Panc1 (cell line): ENCODE measurements around the gene ERG. TPM values are rescaled to one million over a fixed set of nuclear protein-coding genes. Genes with fewer than 3 reads are reported as not detected.

ENCODE experiments used
- ATAC-seq: fragments of 200-7000 bp; cut with Tn5 transposase; 2 replicates; pipeline ENCODE4 v1.9.1; 2020; ENCODE audit warnings: mild to moderate bottlenecking, moderate library complexity
- BruUV-seq: library from RNA; stranded (reverse); fragments of 400-500 nt; replicated peaks from 2 replicates; lab custom pipeline; 2021; lab: Mats Ljungman, UMichigan
- CTCF ChIA-PET: fragments of 300-600 bp; sonication (Branson Sonifier 250); formaldehyde crosslinking; loops from one replicate; lab custom pipeline; 2022; ENCODE audit warnings: antibody characterized with exemption; lab: Charles Lee
- POLR2A ChIA-PET: fragments of 300-600 bp; sonication (Branson Sonifier 250); formaldehyde crosslinking; loops from one replicate; lab custom pipeline; 2022; ENCODE audit warnings: antibody characterized with exemption; lab: Charles Lee
- DNase-seq: peaks from one replicate; pipeline ENCODE4 v3.0.0-alpha.2; 2010; ENCODE audit warnings: low read depth, low spot score
- H3K27ac ChIP-seq: 2 replicates; pipeline ENCODE4 v1.5.1; 2011; ENCODE audit warnings: mild to moderate bottlenecking, low read length, inconsistent platforms
- H3K27me3 ChIP-seq: fragments of 200-500 bp; sonication (Bioruptor generic); 2 replicates; pipeline ENCODE4 v1.6.0; 2014; ENCODE audit warnings: low read length, inconsistent platforms; ENCODE audit not compliant: control insufficient read depth, insufficient read depth
- H3K36me3 ChIP-seq: fragments of 200-500 bp; sonication (Bioruptor generic); 2 replicates; pipeline ENCODE4 v1.5.1; 2014; ENCODE audit warnings: inconsistent platforms, mild to moderate bottlenecking, low read length, moderate library complexity; ENCODE audit not compliant: control insufficient read depth, insufficient read depth
- H3K4me1 ChIP-seq: 2 replicates; pipeline ENCODE4 v1.5.1; 2011; ENCODE audit warnings: inconsistent platforms, mild to moderate bottlenecking, low read length, moderate library complexity; ENCODE audit not compliant: control insufficient read depth, insufficient read depth
- H3K4me3 ChIP-seq, 2 experiments: 2 replicates each; pipeline ENCODE4 v1.5.1; 2011 to 2012; ENCODE audit warnings: low read depth in 2 of 2, low read length in 2 of 2, mild to moderate bottlenecking in 2 of 2, inconsistent platforms in 1 of 2, moderate library complexity in 1 of 2
- H3K9me3 ChIP-seq: fragments of 200-500 bp; sonication (Bioruptor generic); 2 replicates; pipeline ENCODE4 v1.5.1; 2014; ENCODE audit warnings: low read depth, mild to moderate bottlenecking, inconsistent platforms, low read length, moderate library complexity; ENCODE audit not compliant: control insufficient read depth, insufficient read depth
- POLR2AphosphoS5 ChIP-seq: IDR thresholded peaks from 2 replicates; pipeline ENCODE4 v1.6.1; 2012; ENCODE audit warnings: mild to moderate bottlenecking, low read depth, low read length, moderate library complexity
- SIN3A ChIP-seq: IDR thresholded peaks from 2 replicates; pipeline ENCODE4 v1.6.1; 2012; ENCODE audit warnings: low read depth, mild to moderate bottlenecking, low read length, moderate library complexity, borderline replicate concordance; ENCODE audit not compliant: insufficient read depth
- TCF7L2 ChIP-seq: IDR thresholded peaks from 2 replicates; pipeline ENCODE4 v1.6.1; 2011; ENCODE audit warnings: mild to moderate bottlenecking, low read depth, low read length, inconsistent platforms
- in situ Hi-C: cut with HindIII; loops from 2 replicates; pipeline ENCODE4 v1.10.0; 2016; ENCODE audit warnings: low sequenced_read_pairs, low pct_unique_long_range_greater_than_20kb
- intact Hi-C: fragments of 100-400 bp; cut with micrococcal nuclease; formaldehyde crosslinking; loops from one replicate; pipeline ENCODE4 v1.10.0; 2022; ENCODE audit not compliant: unreplicated experiment
- total RNA-seq: library from RNA; stranded (reverse); gene quantifications from one replicate; pipeline ENCODE4 v1.2.1, GENCODE V29; 2021; ENCODE audit not compliant: unreplicated experiment
- TF ChIP-seq, protein P1 (sequence below), 2 experiments: IDR thresholded peaks; 2 replicates each; pipeline ENCODE4 v1.6.1; 2011 to 2012; ENCODE audit warnings: low read depth in 2 of 2, control low read depth in 1 of 2, low read length in 1 of 2, mild to moderate bottlenecking in 1 of 2, moderate library complexity in 1 of 2; ENCODE audit not compliant: insufficient read depth in 1 of 2
- TF ChIP-seq, protein P2 (sequence below): fragments of 450-650 bp; IDR thresholded peaks from 2 replicates; pipeline ENCODE4 v1.5.1; 2017; ENCODE audit warnings: mild to moderate bottlenecking

ERG gene
- total RNA-seq, 1 experiment from 2014 or later: 0.49 TPM

DNA sequence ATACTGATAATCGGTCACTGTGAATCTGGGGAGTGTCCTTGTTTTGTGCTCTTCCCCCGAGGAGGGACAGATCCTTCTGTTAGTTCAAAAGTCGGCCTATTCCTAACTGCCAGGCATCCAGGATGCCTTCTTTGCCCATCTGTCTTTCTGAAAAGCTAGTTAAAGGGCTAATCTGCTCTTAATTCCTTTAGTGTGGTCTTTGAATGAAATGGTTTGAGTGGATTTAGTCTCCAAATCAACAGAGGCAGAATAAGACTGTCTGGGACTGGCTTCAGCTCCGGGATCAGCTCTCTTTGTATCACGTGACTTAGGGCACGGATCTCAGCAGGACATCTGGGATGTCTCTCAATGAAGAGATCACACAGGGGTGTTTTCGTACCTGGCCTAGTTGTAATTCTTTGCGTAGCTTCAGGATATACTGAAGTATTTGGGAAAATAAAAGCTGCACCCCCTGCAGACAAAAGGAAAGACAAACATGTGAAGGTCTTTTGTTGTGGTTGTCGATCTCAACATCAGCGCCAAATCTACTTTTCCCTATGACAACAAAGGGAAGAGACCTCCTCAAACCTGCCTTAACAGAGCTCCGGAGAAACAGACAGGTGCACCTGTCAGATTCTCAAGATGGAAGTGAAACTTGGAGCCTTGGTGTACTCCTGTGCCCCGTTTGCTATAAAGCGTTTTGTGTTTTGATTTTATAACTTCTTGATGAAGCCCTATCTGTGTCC, 97.9 kb downstream of the ERG start:
- ChIA-PET POLR2A (no interaction called here), CTCF (no interaction called here)
- no peak for TF ChIP-seq POLR2AphosphoS5
- TF ChIP-seq SIN3A: no peak
- no peak for TF ChIP-seq TCF7L2
- TF ChIP-seq, protein P1, sequence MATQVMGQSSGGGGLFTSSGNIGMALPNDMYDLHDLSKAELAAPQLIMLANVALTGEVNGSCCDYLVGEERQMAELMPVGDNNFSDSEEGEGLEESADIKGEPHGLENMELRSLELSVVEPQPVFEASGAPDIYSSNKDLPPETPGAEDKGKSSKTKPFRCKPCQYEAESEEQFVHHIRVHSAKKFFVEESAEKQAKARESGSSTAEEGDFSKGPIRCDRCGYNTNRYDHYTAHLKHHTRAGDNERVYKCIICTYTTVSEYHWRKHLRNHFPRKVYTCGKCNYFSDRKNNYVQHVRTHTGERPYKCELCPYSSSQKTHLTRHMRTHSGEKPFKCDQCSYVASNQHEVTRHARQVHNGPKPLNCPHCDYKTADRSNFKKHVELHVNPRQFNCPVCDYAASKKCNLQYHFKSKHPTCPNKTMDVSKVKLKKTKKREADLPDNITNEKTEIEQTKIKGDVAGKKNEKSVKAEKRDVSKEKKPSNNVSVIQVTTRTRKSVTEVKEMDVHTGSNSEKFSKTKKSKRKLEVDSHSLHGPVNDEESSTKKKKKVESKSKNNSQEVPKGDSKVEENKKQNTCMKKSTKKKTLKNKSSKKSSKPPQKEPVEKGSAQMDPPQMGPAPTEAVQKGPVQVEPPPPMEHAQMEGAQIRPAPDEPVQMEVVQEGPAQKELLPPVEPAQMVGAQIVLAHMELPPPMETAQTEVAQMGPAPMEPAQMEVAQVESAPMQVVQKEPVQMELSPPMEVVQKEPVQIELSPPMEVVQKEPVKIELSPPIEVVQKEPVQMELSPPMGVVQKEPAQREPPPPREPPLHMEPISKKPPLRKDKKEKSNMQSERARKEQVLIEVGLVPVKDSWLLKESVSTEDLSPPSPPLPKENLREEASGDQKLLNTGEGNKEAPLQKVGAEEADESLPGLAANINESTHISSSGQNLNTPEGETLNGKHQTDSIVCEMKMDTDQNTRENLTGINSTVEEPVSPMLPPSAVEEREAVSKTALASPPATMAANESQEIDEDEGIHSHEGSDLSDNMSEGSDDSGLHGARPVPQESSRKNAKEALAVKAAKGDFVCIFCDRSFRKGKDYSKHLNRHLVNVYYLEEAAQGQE (IDR thresholded peaks at IDR 0.05; ENCODE audit: insufficient read depth in 1 of 2, low read depth in 2 of 2, low read length in 1 of 2): no peak
- TF ChIP-seq, protein P2, sequence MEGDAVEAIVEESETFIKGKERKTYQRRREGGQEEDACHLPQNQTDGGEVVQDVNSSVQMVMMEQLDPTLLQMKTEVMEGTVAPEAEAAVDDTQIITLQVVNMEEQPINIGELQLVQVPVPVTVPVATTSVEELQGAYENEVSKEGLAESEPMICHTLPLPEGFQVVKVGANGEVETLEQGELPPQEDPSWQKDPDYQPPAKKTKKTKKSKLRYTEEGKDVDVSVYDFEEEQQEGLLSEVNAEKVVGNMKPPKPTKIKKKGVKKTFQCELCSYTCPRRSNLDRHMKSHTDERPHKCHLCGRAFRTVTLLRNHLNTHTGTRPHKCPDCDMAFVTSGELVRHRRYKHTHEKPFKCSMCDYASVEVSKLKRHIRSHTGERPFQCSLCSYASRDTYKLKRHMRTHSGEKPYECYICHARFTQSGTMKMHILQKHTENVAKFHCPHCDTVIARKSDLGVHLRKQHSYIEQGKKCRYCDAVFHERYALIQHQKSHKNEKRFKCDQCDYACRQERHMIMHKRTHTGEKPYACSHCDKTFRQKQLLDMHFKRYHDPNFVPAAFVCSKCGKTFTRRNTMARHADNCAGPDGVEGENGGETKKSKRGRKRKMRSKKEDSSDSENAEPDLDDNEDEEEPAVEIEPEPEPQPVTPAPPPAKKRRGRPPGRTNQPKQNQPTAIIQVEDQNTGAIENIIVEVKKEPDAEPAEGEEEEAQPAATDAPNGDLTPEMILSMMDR: no peak
- DNase-seq: no peak
- H3K27me3 ChIP-seq: peaks cover 2% of the 10 kb centered on the region; the same call in 1 of the 2 replicates
- BruUV-seq: no TSS peak
- H3K4me3 ChIP-seq: no peak overlapping the region
- H3K27ac ChIP-seq: no peak overlapping the region
- no peaks in the 10 kb centered on the region for H3K4me1 ChIP-seq
- in situ Hi-C loops (no loop called here), intact Hi-C loops (no loop called here)
- H3K9me3 ChIP-seq: no peaks in the 10 kb centered on the region
- H3K36me3 ChIP-seq: no peaks in the 10 kb centered on the region
- ATAC-seq: no peak

- ChIA-PET POLR2A (no interaction called here), CTCF (no interaction called here)
- peaks cover 2% of the 10 kb centered on the region; the same call in 1 of the 2 replicates for H3K27me3 ChIP-seq
Measured at GRCh38 chr21:38399103-38399502, 99.2 kb downstream of the ERG start.

DNA sequence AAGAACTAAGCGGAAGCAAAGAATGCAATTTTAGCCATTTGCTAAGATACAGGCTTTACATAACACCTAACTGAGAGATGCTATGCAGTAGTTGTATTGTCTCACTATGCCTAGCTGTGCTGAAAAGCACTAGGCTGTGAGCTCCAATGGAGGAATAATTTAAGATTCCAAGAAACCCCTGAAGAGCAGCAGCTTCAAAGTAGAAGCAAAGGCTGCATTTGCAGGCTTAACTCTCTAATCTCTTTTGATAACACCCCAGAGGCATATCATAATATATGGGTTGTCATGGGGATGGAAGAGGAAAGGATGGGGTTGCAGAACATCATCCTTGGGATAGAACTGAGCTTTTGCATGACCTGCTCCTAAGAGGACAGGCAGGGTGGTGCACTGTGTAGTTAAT, 102.0 kb downstream of the ERG start:
- in situ Hi-C loops (no loop called here), intact Hi-C loops (no loop called here)
- Histone ChIP-seq H3K9me3 (no peaks in the 10 kb centered on the region), H3K27ac (no peak overlapping the region), H3K4me1 (no peaks in the 10 kb centered on the region), H3K27me3 (no peaks in the 10 kb centered on the region; the same call in 1 of the 2 replicates), H3K36me3 (no peaks in the 10 kb centered on the region), H3K4me3 (no peak overlapping the region)
- DNase-seq: no peak
- no peak for ATAC-seq
- BruUV-seq: no TSS peak
- POLR2A ChIA-PET: no interaction called here
- CTCF ChIA-PET: no interaction called here
- no peak for TF ChIP-seq TCF7L2
- TF ChIP-seq SIN3A: no peak
- TF ChIP-seq, protein P2: no peak
- TF ChIP-seq, protein P1 (IDR thresholded peaks at IDR 0.05; ENCODE audit: insufficient read depth in 1 of 2, low read depth in 2 of 2, low read length in 1 of 2): no peak
- no peak for TF ChIP-seq POLR2AphosphoS5

More at GRCh38 chr21:38399103-38399502, 99.2 kb downstream of the ERG start:
- Histone ChIP-seq H3K27ac (no peak overlapping the region), H3K4me3 (no peak overlapping the region), H3K9me3 (no peaks in the 10 kb centered on the region), H3K36me3 (no peaks in the 10 kb centered on the region), H3K4me1 (no peaks in the 10 kb centered on the region)
- intact Hi-C loops (no loop called here), in situ Hi-C loops (no loop called here)
- DNase-seq: no peak
- TF ChIP-seq TCF7L2 (no peak), SIN3A (no peak)
- BruUV-seq: no TSS peak
- no peak for ATAC-seq
